Liver (tissue), 9 donors: ENCODE measurements around the gene RAX. TPM values are rescaled to one million over a fixed set of nuclear protein-coding genes. Genes with fewer than 3 reads are reported as not detected.

ENCODE experiments used
- DNase-seq: peaks from one replicate; pipeline ENCODE4 v3.0.0-alpha.2; 2017; ENCODE audit warnings: low spot score
- H3K27ac ChIP-seq, 2 donors: one replicate each; pipeline ENCODE4 v1.7.0; 2013; ENCODE audit warnings: inconsistent platforms in 2 of 2, low read length in 2 of 2, control low read depth in 1 of 2, low read depth in 1 of 2, mild to moderate bottlenecking in 1 of 2
- H3K27me3 ChIP-seq, 4 donors: one replicate each; pipeline versions ENCODE4 v1.6.1 to v1.7.0; 2013; ENCODE audit warnings: low read length in 3 of 4, inconsistent platforms in 1 of 4, mild to moderate bottlenecking in 1 of 4, moderate library complexity in 1 of 4; ENCODE audit not compliant: control insufficient read depth in 4 of 4, insufficient read depth in 4 of 4
- H3K36me3 ChIP-seq, 4 donors: one replicate each; pipeline versions ENCODE4 v1.6.1 to v1.7.0; 2013; ENCODE audit warnings: low read length in 3 of 4, mild to moderate bottlenecking in 3 of 4, low read depth in 1 of 4, moderate library complexity in 1 of 4; ENCODE audit not compliant: control insufficient read depth in 4 of 4, insufficient read depth in 3 of 4
- H3K4me1 ChIP-seq, 4 donors: one replicate each; pipeline versions ENCODE4 v1.6.1 to v1.7.0; 2013; ENCODE audit warnings: low read length in 3 of 4, mild to moderate bottlenecking in 3 of 4, moderate library complexity in 1 of 4; ENCODE audit not compliant: control insufficient read depth in 4 of 4, insufficient read depth in 4 of 4
- H3K4me3 ChIP-seq, 3 donors: one replicate each; pipeline versions ENCODE4 v1.6.1 to v1.7.0; 2013; ENCODE audit warnings: low read length in 3 of 3, control low read depth in 1 of 3, low read depth in 1 of 3, mild to moderate bottlenecking in 1 of 3
- H3K9ac ChIP-seq, 2 donors: one replicate each; pipeline ENCODE4 v1.7.0; 2013; ENCODE audit warnings: low read length in 2 of 2, mild to moderate bottlenecking in 2 of 2, moderate library complexity in 2 of 2, control low read depth in 1 of 2, low read depth in 1 of 2
- H3K9me3 ChIP-seq, 4 donors: one replicate each; pipeline versions ENCODE4 v1.6.1 to v1.7.0; 2013; ENCODE audit warnings: low read length in 3 of 4; ENCODE audit not compliant: control insufficient read depth in 4 of 4
- EGR1 ChIP-seq, 2 donors: IDR thresholded peaks; 2 replicates each; pipeline ENCODE4 v1.6.1; 2016 to 2018; ENCODE audit warnings: antibody characterized with exemption in 2 of 2, low read depth in 2 of 2
- FOXA1 ChIP-seq: IDR thresholded peaks from 2 replicates; pipeline ENCODE4 v1.6.1; 2016; ENCODE audit warnings: antibody characterized with exemption
- FOXA2 ChIP-seq: IDR thresholded peaks from 2 replicates; pipeline ENCODE4 v1.6.1; 2016; ENCODE audit warnings: antibody characterized with exemption
- GABPA ChIP-seq, 2 donors: IDR thresholded peaks in 1 of 2; conservative IDR thresholded peaks in 1 of 2; 2 replicates each; pipeline ENCODE4 v1.6.1; 2016; ENCODE audit warnings: antibody characterized with exemption in 2 of 2, mild to moderate bottlenecking in 1 of 2, moderate library complexity in 1 of 2
- HNF4G ChIP-seq: IDR thresholded peaks from 2 replicates; pipeline ENCODE4 v1.6.1; 2016; ENCODE audit warnings: antibody characterized with exemption
- JUND ChIP-seq, 2 donors: IDR thresholded peaks; 2 replicates each; pipeline ENCODE4 v1.6.1; 2016; ENCODE audit warnings: antibody characterized with exemption in 2 of 2
- NR2F2 ChIP-seq: IDR thresholded peaks from 2 replicates; pipeline ENCODE4 v1.6.1; 2016; ENCODE audit warnings: antibody characterized with exemption
- RXRA ChIP-seq, 2 donors: IDR thresholded peaks; 2 replicates each; pipeline ENCODE4 v1.6.1; 2017 to 2018; ENCODE audit warnings: antibody characterized with exemption in 2 of 2, mild to moderate bottlenecking in 1 of 2
- SP1 ChIP-seq: IDR thresholded peaks from 2 replicates; pipeline ENCODE4 v1.6.1; 2018; ENCODE audit warnings: antibody characterized with exemption, mild to moderate bottlenecking
- TAF1 ChIP-seq: conservative IDR thresholded peaks from 2 replicates; pipeline ENCODE4 v1.6.1; 2016; ENCODE audit warnings: antibody characterized with exemption, mild to moderate bottlenecking
- YY1 ChIP-seq: IDR thresholded peaks from 2 replicates; pipeline ENCODE4 v1.6.1; 2016; ENCODE audit warnings: antibody characterized with exemption, mild to moderate bottlenecking
- ZBTB33 ChIP-seq: IDR thresholded peaks from 2 replicates; pipeline ENCODE4 v1.6.1; 2016; ENCODE audit warnings: antibody characterized with exemption
- WGBS: extraction: QIAGEN DNeasy Blood & Tissue Kit; methylation state at CpG from one replicate; pipeline ENCODE4 v1.1.7; 2013; 5-methylcytosine and 5-hydroxymethylcytosine counted together
- polyA plus RNA-seq, 2 donors: library from polyadenylated mRNA; stranded (reverse) in 1 of 2; unstranded in 1 of 2; fragments of 200-250 nt in 1 of 2; fragments of >200 nt in 1 of 2; fragmentation: Nextera tagmentation in 1 of 2; extraction: Ambion mirVana in 1 of 2; gene quantifications; one replicate each; pipeline versions ENCODE4 v1.2.1 to v1.2.3, GENCODE V29; 2013 to 2015
- total RNA-seq, 2 donors: library from RNA; depleted of rRNA; stranded (reverse); fragments of >200 nt; gene quantifications; one replicate each; pipeline ENCODE4 v1.2.3, GENCODE V29; 2014
- TF ChIP-seq, protein P1 (sequence below): IDR thresholded peaks from 2 replicates; pipeline ENCODE4 v1.6.1; 2016; ENCODE audit warnings: antibody characterized with exemption, mild to moderate bottlenecking
- TF ChIP-seq, protein P2 (sequence below): IDR thresholded peaks from 2 replicates; pipeline ENCODE4 v1.6.1; 2016; ENCODE audit warnings: antibody characterized with exemption
- donor health status: healthy.
- donor health status: healthy.
- donor health status: healthy.
- donor health status: healthy.
- donor health status: healthy.

RAX gene
- total and polyA plus RNA-seq, 4 donors = not detected

GRCh38 chr18:59232309-59233016, 40.8 kb downstream of the RAX start:
- no peak for DNase-seq
- Histone ChIP-seq H3K27me3 (no peaks in the 10 kb centered on the region), H3K4me1 (no peaks in the 10 kb centered on the region), H3K27ac (no peak overlapping the region), H3K9me3 (no peaks in the 10 kb centered on the region), H3K9ac (no peak overlapping the region), H3K4me3 (no peak overlapping the region), H3K36me3 (no peaks in the 10 kb centered on the region)
- WGBS = 63% methylated on average over 5 of the region's 5 CpGs
- TF ChIP-seq FOXA1 (no peak), YY1 (no peak), EGR1 (IDR thresholded peaks at IDR 0.05; ENCODE audit: low read depth in 2 of 2) (no peak), FOXA2 (no peak), HNF4G (no peak), TAF1 (no peak), GABPA (IDR thresholded peaks at IDR 0.05 in 1 of 2, conservative IDR thresholded peaks at IDR 0.05 in 1 of 2) (no peak), JUND (IDR thresholded peaks at IDR 0.05) (no peak), NR2F2 (no peak), ZBTB33 (no peak), SP1 (no peak)
- TF ChIP-seq, protein P1, sequence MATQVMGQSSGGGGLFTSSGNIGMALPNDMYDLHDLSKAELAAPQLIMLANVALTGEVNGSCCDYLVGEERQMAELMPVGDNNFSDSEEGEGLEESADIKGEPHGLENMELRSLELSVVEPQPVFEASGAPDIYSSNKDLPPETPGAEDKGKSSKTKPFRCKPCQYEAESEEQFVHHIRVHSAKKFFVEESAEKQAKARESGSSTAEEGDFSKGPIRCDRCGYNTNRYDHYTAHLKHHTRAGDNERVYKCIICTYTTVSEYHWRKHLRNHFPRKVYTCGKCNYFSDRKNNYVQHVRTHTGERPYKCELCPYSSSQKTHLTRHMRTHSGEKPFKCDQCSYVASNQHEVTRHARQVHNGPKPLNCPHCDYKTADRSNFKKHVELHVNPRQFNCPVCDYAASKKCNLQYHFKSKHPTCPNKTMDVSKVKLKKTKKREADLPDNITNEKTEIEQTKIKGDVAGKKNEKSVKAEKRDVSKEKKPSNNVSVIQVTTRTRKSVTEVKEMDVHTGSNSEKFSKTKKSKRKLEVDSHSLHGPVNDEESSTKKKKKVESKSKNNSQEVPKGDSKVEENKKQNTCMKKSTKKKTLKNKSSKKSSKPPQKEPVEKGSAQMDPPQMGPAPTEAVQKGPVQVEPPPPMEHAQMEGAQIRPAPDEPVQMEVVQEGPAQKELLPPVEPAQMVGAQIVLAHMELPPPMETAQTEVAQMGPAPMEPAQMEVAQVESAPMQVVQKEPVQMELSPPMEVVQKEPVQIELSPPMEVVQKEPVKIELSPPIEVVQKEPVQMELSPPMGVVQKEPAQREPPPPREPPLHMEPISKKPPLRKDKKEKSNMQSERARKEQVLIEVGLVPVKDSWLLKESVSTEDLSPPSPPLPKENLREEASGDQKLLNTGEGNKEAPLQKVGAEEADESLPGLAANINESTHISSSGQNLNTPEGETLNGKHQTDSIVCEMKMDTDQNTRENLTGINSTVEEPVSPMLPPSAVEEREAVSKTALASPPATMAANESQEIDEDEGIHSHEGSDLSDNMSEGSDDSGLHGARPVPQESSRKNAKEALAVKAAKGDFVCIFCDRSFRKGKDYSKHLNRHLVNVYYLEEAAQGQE = no peak
- TF ChIP-seq, protein P2, sequence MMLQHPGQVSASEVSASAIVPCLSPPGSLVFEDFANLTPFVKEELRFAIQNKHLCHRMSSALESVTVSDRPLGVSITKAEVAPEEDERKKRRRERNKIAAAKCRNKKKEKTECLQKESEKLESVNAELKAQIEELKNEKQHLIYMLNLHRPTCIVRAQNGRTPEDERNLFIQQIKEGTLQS = no peak

DNA sequence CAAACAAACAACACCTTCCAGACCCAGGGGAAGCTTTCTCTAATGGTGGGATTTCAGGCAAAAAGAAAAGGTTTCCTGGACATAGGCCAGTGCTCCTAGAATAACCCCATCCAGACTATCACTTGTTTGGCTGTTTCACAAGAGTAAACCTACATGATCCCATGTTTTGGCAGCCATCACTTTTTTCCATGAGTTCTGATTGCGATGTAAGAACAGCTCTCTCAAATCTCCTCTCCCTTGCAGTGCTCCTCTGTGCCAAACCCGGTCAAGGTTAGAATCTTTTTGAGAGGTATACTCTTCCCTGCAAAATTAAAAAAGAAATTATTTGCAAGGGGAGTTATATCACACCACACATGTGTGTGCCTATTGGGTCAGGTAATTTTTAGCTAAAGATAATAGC, 41.4 kb downstream of the RAX start:
- Histone ChIP-seq H3K27me3 (no peaks in the 10 kb centered on the region), H3K27ac (no peak overlapping the region), H3K4me3 (no peak overlapping the region), H3K4me1 (no peaks in the 10 kb centered on the region), H3K9me3 (no peaks in the 10 kb centered on the region), H3K36me3 (no peaks in the 10 kb centered on the region), H3K9ac (no peak overlapping the region)
- no peak for TF ChIP-seq NR2F2
- TF ChIP-seq RXRA (IDR thresholded peaks at IDR 0.05) = peak in 1 of 2 donors; percentile 21
- WGBS = 74% methylated on average over 2 of the region's 2 CpGs
- no peak for DNase-seq
